Neural progenitor cell (in vitro differentiated cells): Measurements from ENCODE around the gene ATP1A3. TPM values are rescaled to one million over a fixed set of nuclear protein-coding genes. Genes with fewer than 3 reads are reported as not detected.

Experiments used
- DNase-seq: peaks from one replicate; pipeline ENCODE4 v3.0.0-alpha.2; 2016; ENCODE audit warnings: low spot score
- H2AFZ ChIP-seq: fragments of 200-600 bp; sonication (generic); replicated peaks from 2 replicates; pipeline ENCODE4 v1.6.1; 2016; ENCODE audit warnings: antibody characterized with exemption
- H3F3A ChIP-seq: fragments of 200-600 bp; sonication (generic); 2 replicates; pipeline ENCODE4 v1.6.1; 2016; ENCODE audit warnings: antibody characterized with exemption, low read depth
- H3K27ac ChIP-seq: fragments of 200-600 bp; sonication (generic); 2 replicates; pipeline ENCODE4 v1.5.1; 2016; ENCODE audit warnings: mild to moderate bottlenecking
- H3K27me3 ChIP-seq: fragments of 200-600 bp; sonication (generic); 2 replicates; pipeline ENCODE4 v1.6.1; 2016; ENCODE audit warnings: mild to moderate bottlenecking, moderate library complexity
- H3K36me3 ChIP-seq: fragments of 200-600 bp; sonication (generic); 2 replicates; pipeline ENCODE4 v1.5.1; 2016
- H3K4me1 ChIP-seq: fragments of 200-600 bp; sonication (generic); 2 replicates; pipeline ENCODE4 v1.6.1; 2016; ENCODE audit warnings: mixed run types
- H3K4me2 ChIP-seq: fragments of 200-600 bp; sonication (generic); 2 replicates; pipeline ENCODE4 v1.6.1; 2016
- H3K4me3 ChIP-seq: fragments of 200-600 bp; sonication (generic); 2 replicates; pipeline ENCODE4 v1.5.1; 2016
- H3K79me2 ChIP-seq: fragments of 200-600 bp; sonication (generic); 2 replicates; pipeline ENCODE4 v1.6.1; 2016; ENCODE audit warnings: low read depth
- H3K9ac ChIP-seq: fragments of 200-600 bp; sonication (generic); 2 replicates; pipeline ENCODE4 v1.6.1; 2016
- H3K9me3 ChIP-seq: fragments of 200-600 bp; sonication (generic); 2 replicates; pipeline ENCODE4 v1.5.1; 2016; ENCODE audit warnings: low read depth
- H4K20me1 ChIP-seq: fragments of 200-600 bp; sonication (generic); 2 replicates; pipeline ENCODE4 v1.6.1; 2016; ENCODE audit warnings: low read depth
- H3K27ac Mint-ChIP-seq: 3 replicates; pipeline ENCODE4 v1.8.0; 2021; ENCODE audit warnings: mixed read lengths
- H3K27me3 Mint-ChIP-seq: 2 replicates; pipeline ENCODE4 v1.8.0; 2022; ENCODE audit warnings: low read depth, mild to moderate bottlenecking, inconsistent platforms, moderate library complexity, mixed read lengths; ENCODE audit not compliant: insufficient read depth
- H3K36me3 Mint-ChIP-seq: 3 replicates; pipeline ENCODE4 v1.8.0; 2021; ENCODE audit warnings: mixed read lengths
- H3K4me1 Mint-ChIP-seq: 3 replicates; pipeline ENCODE4 v1.8.0; 2021; ENCODE audit warnings: mixed read lengths
- H3K4me3 Mint-ChIP-seq: 3 replicates; pipeline ENCODE4 v1.8.0; 2021; ENCODE audit warnings: mild to moderate bottlenecking, moderate library complexity, mixed read lengths
- H3K9me3 Mint-ChIP-seq: 3 replicates; pipeline ENCODE4 v1.8.0; 2020; ENCODE audit warnings: mixed read lengths
- EZH2 ChIP-seq: fragments of 200-600 bp; sonication (generic); IDR thresholded peaks from 2 replicates; pipeline ENCODE4 v1.6.1; 2017; ENCODE audit warnings: antibody characterized with exemption, mild to moderate bottlenecking, moderate library complexity
- EZH2phosphoT487 ChIP-seq: fragments of 200-600 bp; sonication (generic); IDR thresholded peaks from 2 replicates; pipeline ENCODE4 v1.6.1; 2017; ENCODE audit warnings: antibody characterized with exemption
- total RNA-seq: library from RNA; depleted of rRNA; stranded (reverse); fragments of >200 nt; gene quantifications from 2 replicates; pipeline ENCODE4 v1.2.3, GENCODE V29; 2015; ENCODE audit warnings: low replicate concordance
- TF ChIP-seq, protein P1 (sequence below): fragments of 200-600 bp; sonication (generic); IDR thresholded peaks from 2 replicates; pipeline ENCODE4 v1.5.1; 2017; ENCODE audit warnings: antibody characterized with exemption, mild to moderate bottlenecking

ATP1A3 gene
- total RNA-seq, 1 donor from 2014 or later = not detected

DNA sequence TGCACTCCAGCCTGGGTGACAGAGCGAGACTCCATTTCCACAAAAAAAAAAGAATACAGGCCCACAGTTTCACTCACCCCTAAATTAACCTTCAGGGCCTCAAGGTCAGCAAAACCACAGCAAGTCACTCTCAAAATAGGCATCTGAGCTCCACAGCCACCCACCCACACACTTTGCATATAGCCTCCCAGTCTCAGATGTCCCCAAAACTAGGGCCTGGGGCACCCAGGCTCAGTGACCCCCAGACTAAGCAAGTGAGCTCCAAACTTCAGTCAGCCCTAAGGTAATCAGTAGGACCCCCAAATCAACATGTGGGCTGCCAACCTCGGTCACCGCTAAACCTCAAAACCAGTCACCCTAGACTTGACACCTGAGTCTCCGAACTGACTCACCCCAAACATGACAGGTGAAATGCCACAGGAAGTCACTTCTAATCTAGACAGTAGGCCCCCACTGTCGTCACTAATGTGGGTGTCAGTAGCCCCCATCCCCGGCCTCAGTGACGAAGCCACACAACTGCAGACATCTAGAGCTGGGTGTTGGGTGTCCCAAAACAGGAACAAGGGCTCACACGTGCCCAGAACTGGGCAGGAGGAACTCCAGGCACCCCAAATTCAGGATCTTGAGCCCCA lies 48.8 kb downstream of the ATP1A3 start:
- Mint-ChIP-seq H3K4me1 (peaks cover 6% of the 10 kb centered on the region), H3K4me3 (no peak overlapping the region), H3K9me3 (peaks cover 7% of the 10 kb centered on the region), H3K27me3 (peaks cover 30% of the 10 kb centered on the region), H3K27ac (no peak overlapping the region), H3K36me3 (peaks cover 5% of the 10 kb centered on the region)
- Histone ChIP-seq H3K79me2 (no peaks in the 10 kb centered on the region), H3K4me1 (no peaks in the 10 kb centered on the region), H3K36me3 (no peaks in the 10 kb centered on the region), H3K27me3 (peaks cover 31% of the 10 kb centered on the region), H3K27ac (no peak overlapping the region), H3K9ac (no peak overlapping the region), H3K4me3 (no peak overlapping the region), H4K20me1 (no peaks in the 10 kb centered on the region), H3K9me3 (no peaks in the 10 kb centered on the region), H3K4me2 (no peak overlapping the region), H3F3A (no peaks in the 10 kb centered on the region), H2AFZ (no peak overlapping the region)
- DNase-seq = no peak
- TF ChIP-seq EZH2phosphoT487 = no peak
- TF ChIP-seq, protein P1, sequence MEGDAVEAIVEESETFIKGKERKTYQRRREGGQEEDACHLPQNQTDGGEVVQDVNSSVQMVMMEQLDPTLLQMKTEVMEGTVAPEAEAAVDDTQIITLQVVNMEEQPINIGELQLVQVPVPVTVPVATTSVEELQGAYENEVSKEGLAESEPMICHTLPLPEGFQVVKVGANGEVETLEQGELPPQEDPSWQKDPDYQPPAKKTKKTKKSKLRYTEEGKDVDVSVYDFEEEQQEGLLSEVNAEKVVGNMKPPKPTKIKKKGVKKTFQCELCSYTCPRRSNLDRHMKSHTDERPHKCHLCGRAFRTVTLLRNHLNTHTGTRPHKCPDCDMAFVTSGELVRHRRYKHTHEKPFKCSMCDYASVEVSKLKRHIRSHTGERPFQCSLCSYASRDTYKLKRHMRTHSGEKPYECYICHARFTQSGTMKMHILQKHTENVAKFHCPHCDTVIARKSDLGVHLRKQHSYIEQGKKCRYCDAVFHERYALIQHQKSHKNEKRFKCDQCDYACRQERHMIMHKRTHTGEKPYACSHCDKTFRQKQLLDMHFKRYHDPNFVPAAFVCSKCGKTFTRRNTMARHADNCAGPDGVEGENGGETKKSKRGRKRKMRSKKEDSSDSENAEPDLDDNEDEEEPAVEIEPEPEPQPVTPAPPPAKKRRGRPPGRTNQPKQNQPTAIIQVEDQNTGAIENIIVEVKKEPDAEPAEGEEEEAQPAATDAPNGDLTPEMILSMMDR = no peak
- TF ChIP-seq EZH2 = no peak

DNA sequence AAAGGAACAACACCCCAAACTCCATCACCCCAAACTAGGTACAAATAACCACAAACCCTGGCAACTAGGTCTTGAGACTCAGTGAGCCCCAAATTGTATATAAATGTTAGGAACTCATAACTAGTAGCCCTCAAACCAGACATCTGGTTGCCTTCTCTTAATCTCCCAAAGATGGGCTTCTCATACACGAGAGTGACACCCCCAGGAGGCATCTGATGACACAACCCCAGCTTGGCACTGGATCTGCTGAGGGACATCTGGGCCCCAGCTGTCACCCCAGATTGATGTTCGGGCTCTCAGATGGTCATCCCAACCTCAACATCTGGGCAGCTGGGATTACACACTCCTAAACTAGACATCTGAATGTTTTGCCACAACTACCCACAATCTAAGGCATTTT lies 49.7 kb downstream of the ATP1A3 start:
- no peaks in the 10 kb centered on the region for H3K4me1 ChIP-seq
- no peak for TF ChIP-seq EZH2phosphoT487
- TF ChIP-seq EZH2 = no peak
- TF ChIP-seq, protein P1 = no peak
- Mint-ChIP-seq H3K27me3 (peaks cover 32% of the 10 kb centered on the region), H3K4me3 (no peak overlapping the region), H3K9me3 (peaks cover 7% of the 10 kb centered on the region), H3K4me1 (peaks cover 6% of the 10 kb centered on the region), H3K36me3 (peaks cover 5% of the 10 kb centered on the region), H3K27ac (no peak overlapping the region)
- H3K27ac ChIP-seq = no peak overlapping the region
- H3K4me2 ChIP-seq = no peak overlapping the region
- H4K20me1 ChIP-seq = no peaks in the 10 kb centered on the region
- H3K9ac ChIP-seq = no peak overlapping the region
- H3K27me3 ChIP-seq = peaks cover 40% of the 10 kb centered on the region
- H3K36me3 ChIP-seq = no peaks in the 10 kb centered on the region
- no peaks in the 10 kb centered on the region for H3K9me3 ChIP-seq
- no peak overlapping the region for H2AFZ ChIP-seq
- no peak for DNase-seq
- H3F3A ChIP-seq = no peaks in the 10 kb centered on the region
- H3K79me2 ChIP-seq = no peaks in the 10 kb centered on the region
- H3K4me3 ChIP-seq = no peak overlapping the region

DNA sequence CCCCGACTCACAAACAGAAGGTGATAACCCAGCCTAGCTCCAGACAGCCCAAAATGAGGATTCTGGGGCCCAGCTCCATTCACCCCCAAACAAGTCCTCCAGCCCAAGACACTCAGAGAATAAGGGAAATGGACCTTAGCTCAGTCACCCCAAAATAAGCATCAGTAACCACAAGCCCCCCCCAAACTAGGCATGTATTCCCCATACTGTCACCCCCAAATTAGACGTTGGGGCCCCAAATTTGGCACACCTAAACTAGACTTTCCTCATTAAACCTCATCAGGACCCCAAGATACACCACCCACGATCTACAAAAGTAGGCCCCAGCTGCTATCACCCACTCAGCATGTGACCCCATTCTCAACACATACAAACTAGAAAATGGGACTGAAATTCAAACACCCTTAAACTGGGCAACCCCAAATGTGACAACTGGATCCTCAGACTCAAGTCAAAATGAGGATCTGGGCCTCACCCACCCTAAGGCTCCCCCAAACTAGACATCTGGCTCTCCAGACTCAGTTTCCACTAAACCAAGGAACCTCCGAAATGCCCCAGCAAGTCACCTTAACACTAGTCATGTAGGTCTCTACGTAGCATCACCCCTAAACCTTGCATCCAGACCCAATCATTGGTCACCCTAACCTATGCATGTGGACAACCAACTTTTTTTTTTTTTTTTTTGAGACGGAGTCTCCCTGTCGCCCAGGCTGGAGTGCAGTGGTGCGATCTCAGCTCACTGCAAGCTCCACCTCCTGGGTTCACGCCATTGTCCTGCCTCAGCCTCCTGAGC lies 52.4 kb downstream of the ATP1A3 start:
- H3K27ac Mint-ChIP-seq = no peak overlapping the region
- H3K4me3 Mint-ChIP-seq = peak overlapping the region; percentile 84
- no peaks in the 10 kb centered on the region for H4K20me1 ChIP-seq
- peaks cover 8% of the 10 kb centered on the region for H3F3A ChIP-seq
- H3K27me3 Mint-ChIP-seq = peaks cover 32% of the 10 kb centered on the region
- no peaks in the 10 kb centered on the region for H3K79me2 ChIP-seq
- no peaks in the 10 kb centered on the region for H3K9me3 ChIP-seq
- H3K36me3 ChIP-seq = no peaks in the 10 kb centered on the region
- no peaks in the 10 kb centered on the region for H3K4me1 ChIP-seq
- no peak for DNase-seq
- peaks cover 7% of the 10 kb centered on the region for H3K9me3 Mint-ChIP-seq
- H3K9ac ChIP-seq = no peak overlapping the region
- no peak overlapping the region for H3K27ac ChIP-seq
- H3K27me3 ChIP-seq = peaks cover 66% of the 10 kb centered on the region
- peaks cover 10% of the 10 kb centered on the region for H3K4me1 Mint-ChIP-seq
- no peak overlapping the region for H3K4me2 ChIP-seq
- H2AFZ ChIP-seq = no peak overlapping the region
- H3K36me3 Mint-ChIP-seq = peaks cover 4% of the 10 kb centered on the region
- H3K4me3 ChIP-seq = no peak overlapping the region
- TF ChIP-seq EZH2phosphoT487 (no peak), EZH2 (no peak)
- TF ChIP-seq, protein P1 = no peak
